ENCODE data around the gene USP15. TPM values are rescaled to one million over a fixed set of nuclear protein-coding genes. Genes with fewer than 3 reads are reported as not detected.

Gene USP15
- polyA plus RNA-seq, 1 donor (not counting 4 experiments of a cell fraction or from before 2014, with no cell fraction given): 66.5 TPM

GRCh38 chr12:62372134-62372533, 111.9 kb downstream of the USP15 start:
- Histone ChIP-seq H3K9ac (ENCODE audit: control insufficient read depth, extremely low read depth, insufficient read depth, low read length) (no peak overlapping the region), H3K27me3 (ENCODE audit: control insufficient read depth, extremely low read depth, insufficient read depth, low read length) (no peaks in the 10 kb centered on the region), H3K27ac (ENCODE audit: control insufficient read depth, insufficient read depth, low read length) (no peak overlapping the region), H3K4me3 (ENCODE audit: control insufficient read depth in 2 of 3, extremely low read depth in 1 of 3, insufficient read depth in 2 of 3, low read depth in 1 of 3, low read length in 3 of 3) (no peak overlapping the region), H4K20me1 (ENCODE audit: control insufficient read depth, extremely low read depth, insufficient read depth, low read length) (no peaks in the 10 kb centered on the region), H3K36me3 (ENCODE audit: control insufficient read depth in 2 of 2, extremely low read depth in 1 of 2, insufficient read depth in 2 of 2, low read length in 2 of 2) (no peaks in the 10 kb centered on the region), H2AFZ (ENCODE audit: control insufficient read depth, low read length) (no peak overlapping the region), H3K4me1 (ENCODE audit: control insufficient read depth, extremely low read depth, insufficient read depth, low read length) (no peaks in the 10 kb centered on the region), H3K9me1 (ENCODE audit: control insufficient read depth, extremely low read depth, insufficient read depth, low read length) (no peaks in the 10 kb centered on the region), H3K79me2 (ENCODE audit: control insufficient read depth, insufficient read depth, low read length) (peaks cover 5% of the 10 kb centered on the region), H3K4me2 (ENCODE audit: control insufficient read depth, extremely low read depth, insufficient read depth, low read depth, low read length) (no peak overlapping the region), H3K9me3 (ENCODE audit: control insufficient read depth, low read depth, low read length) (no peaks in the 10 kb centered on the region)
- no peak for TF ChIP-seq CTCF (optimal IDR thresholded peaks at IDR 0.05 in 1 of 3, IDR thresholded peaks at IDR 0.05 in 1 of 3, conservative IDR thresholded peaks at IDR 0.05 in 1 of 3; ENCODE audit: extremely low read depth in 1 of 3, insufficient read depth in 2 of 3, low read length in 3 of 3)
- TF ChIP-seq EZH2 (IDR thresholded peaks at IDR 0.05; ENCODE audit: low read length): no peak
- no peak for FAIRE-seq
- dilution Hi-C loops (cut with MboI; ENCODE audit: extremely low pct_ligation_motif_present, low sequenced_read_pairs): no loop called here
- no peak for DNase-seq (ENCODE audit: low read depth, low spot score)

GRCh38 chr12:62372825-62373224, 112.6 kb downstream of the USP15 start:
- Histone ChIP-seq H2AFZ (ENCODE audit: control insufficient read depth, low read length) (no peak overlapping the region), H3K36me3 (ENCODE audit: control insufficient read depth in 2 of 2, extremely low read depth in 1 of 2, insufficient read depth in 2 of 2, low read length in 2 of 2) (no peaks in the 10 kb centered on the region), H3K4me2 (ENCODE audit: control insufficient read depth, extremely low read depth, insufficient read depth, low read depth, low read length) (no peak overlapping the region), H3K27me3 (ENCODE audit: control insufficient read depth, extremely low read depth, insufficient read depth, low read length) (no peaks in the 10 kb centered on the region), H3K27ac (ENCODE audit: control insufficient read depth, insufficient read depth, low read length) (no peak overlapping the region), H3K4me1 (ENCODE audit: control insufficient read depth, extremely low read depth, insufficient read depth, low read length) (no peaks in the 10 kb centered on the region), H3K9ac (ENCODE audit: control insufficient read depth, extremely low read depth, insufficient read depth, low read length) (no peak overlapping the region), H4K20me1 (ENCODE audit: control insufficient read depth, extremely low read depth, insufficient read depth, low read length) (no peaks in the 10 kb centered on the region), H3K79me2 (ENCODE audit: control insufficient read depth, insufficient read depth, low read length) (peaks cover 5% of the 10 kb centered on the region), H3K4me3 (ENCODE audit: control insufficient read depth in 2 of 3, extremely low read depth in 1 of 3, insufficient read depth in 2 of 3, low read depth in 1 of 3, low read length in 3 of 3) (no peak overlapping the region), H3K9me1 (ENCODE audit: control insufficient read depth, extremely low read depth, insufficient read depth, low read length) (no peaks in the 10 kb centered on the region), H3K9me3 (ENCODE audit: control insufficient read depth, low read depth, low read length) (no peaks in the 10 kb centered on the region)
- TF ChIP-seq EZH2 (IDR thresholded peaks at IDR 0.05; ENCODE audit: low read length) (no peak), CTCF (optimal IDR thresholded peaks at IDR 0.05 in 1 of 3, IDR thresholded peaks at IDR 0.05 in 1 of 3, conservative IDR thresholded peaks at IDR 0.05 in 1 of 3; ENCODE audit: extremely low read depth in 1 of 3, insufficient read depth in 2 of 3, low read length in 3 of 3) (no peak)
- DNase-seq (ENCODE audit: low read depth, low spot score): no peak
- dilution Hi-C loops (cut with MboI; ENCODE audit: extremely low pct_ligation_motif_present, low sequenced_read_pairs): no loop called here
- FAIRE-seq: no peak
